ENCODE data around the gene RLN1.

DNA sequence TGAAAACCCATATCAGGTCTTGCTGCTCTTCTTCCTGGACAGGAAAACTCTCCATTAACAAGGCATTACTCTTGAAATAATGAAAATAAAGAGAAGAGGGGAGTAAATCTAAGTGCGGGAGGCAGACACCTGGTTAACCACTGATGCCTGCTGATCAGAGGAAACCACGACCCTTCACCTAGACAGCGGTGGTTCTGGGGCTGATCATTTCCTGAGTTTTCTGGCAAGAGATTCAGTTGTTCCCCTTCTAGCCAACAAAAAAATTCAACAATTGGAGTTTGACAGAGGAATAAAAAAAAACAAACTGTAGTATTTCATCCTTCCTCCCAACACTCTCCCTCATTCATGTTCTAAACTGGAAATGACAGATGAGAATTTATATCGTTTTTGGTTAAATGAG is 38.1 kb downstream of the RLN1 start:
- TF ChIP-seq, protein P1, sequence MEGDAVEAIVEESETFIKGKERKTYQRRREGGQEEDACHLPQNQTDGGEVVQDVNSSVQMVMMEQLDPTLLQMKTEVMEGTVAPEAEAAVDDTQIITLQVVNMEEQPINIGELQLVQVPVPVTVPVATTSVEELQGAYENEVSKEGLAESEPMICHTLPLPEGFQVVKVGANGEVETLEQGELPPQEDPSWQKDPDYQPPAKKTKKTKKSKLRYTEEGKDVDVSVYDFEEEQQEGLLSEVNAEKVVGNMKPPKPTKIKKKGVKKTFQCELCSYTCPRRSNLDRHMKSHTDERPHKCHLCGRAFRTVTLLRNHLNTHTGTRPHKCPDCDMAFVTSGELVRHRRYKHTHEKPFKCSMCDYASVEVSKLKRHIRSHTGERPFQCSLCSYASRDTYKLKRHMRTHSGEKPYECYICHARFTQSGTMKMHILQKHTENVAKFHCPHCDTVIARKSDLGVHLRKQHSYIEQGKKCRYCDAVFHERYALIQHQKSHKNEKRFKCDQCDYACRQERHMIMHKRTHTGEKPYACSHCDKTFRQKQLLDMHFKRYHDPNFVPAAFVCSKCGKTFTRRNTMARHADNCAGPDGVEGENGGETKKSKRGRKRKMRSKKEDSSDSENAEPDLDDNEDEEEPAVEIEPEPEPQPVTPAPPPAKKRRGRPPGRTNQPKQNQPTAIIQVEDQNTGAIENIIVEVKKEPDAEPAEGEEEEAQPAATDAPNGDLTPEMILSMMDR (IDR thresholded peaks at IDR 0.05) = no peak
- no peak for TF ChIP-seq EZH2 (IDR thresholded peaks at IDR 0.05; ENCODE audit: borderline replicate concordance, insufficient read depth, low read depth, low read length, poor library complexity, severe bottlenecking)
